Keratinocyte (primary cell): ENCODE data around the gene RRAS. TPM values are rescaled to one million over a fixed set of nuclear protein-coding genes. Genes with fewer than 3 reads are reported as not detected.

Experiments
- DNase-seq: peaks from one replicate; pipeline ENCODE4 v3.0.0-alpha.2; 2011; ENCODE audit warnings: low read depth, missing footprints, low spot score
- FAIRE-seq: peaks from 2 replicates; lab custom pipeline; 2011; peaks lifted over from hg19 to GRCh38; lab: Jason Lieb, UNC
- H2AFZ ChIP-seq: 2 replicates; pipeline ENCODE4 v1.6.0; 2012; ENCODE audit warnings: low read length, control low read depth, inconsistent platforms; ENCODE audit not compliant: control insufficient read depth
- H3K27ac ChIP-seq: 2 replicates; pipeline ENCODE4 v1.5.1; 2011; ENCODE audit warnings: low read length; ENCODE audit not compliant: control insufficient read depth, insufficient read depth
- H3K27me3 ChIP-seq: 3 replicates; pipeline ENCODE4 v1.6.0; 2011; ENCODE audit warnings: low read length; ENCODE audit not compliant: control insufficient read depth, insufficient read depth; ENCODE audit errors: extremely low read depth
- H3K36me3 ChIP-seq, 2 experiments: 2 replicates in 1 of 2; 3 replicates in 1 of 2; pipeline ENCODE4 v1.5.1; 2011; ENCODE audit warnings: low read length in 2 of 2, mild to moderate bottlenecking in 1 of 2; ENCODE audit not compliant: control insufficient read depth in 2 of 2, insufficient read depth in 2 of 2; ENCODE audit errors: extremely low read depth in 1 of 2
- H3K4me1 ChIP-seq: 3 replicates; pipeline ENCODE4 v1.5.1; 2011; ENCODE audit warnings: low read length; ENCODE audit not compliant: control insufficient read depth, insufficient read depth; ENCODE audit errors: extremely low read depth
- H3K4me2 ChIP-seq: 3 replicates; pipeline ENCODE4 v1.6.0; 2011; ENCODE audit warnings: low read depth, low read length; ENCODE audit not compliant: control insufficient read depth, insufficient read depth; ENCODE audit errors: extremely low read depth
- H3K4me3 ChIP-seq, 3 experiments: fragments of 200-600 bp in 1 of 3; sonication (generic) in 1 of 3; 2 replicates in 2 of 3; 3 replicates in 1 of 3; pipeline ENCODE4 v1.5.1; 2011 to 2016; ENCODE audit warnings: low read length in 3 of 3, mild to moderate bottlenecking in 3 of 3, control low read depth in 2 of 3, inconsistent platforms in 1 of 3, low read depth in 1 of 3, mixed read lengths in 1 of 3, mixed run types in 1 of 3, moderate library complexity in 1 of 3; ENCODE audit not compliant: control insufficient read depth in 2 of 3, insufficient read depth in 2 of 3; ENCODE audit errors: extremely low read depth in 1 of 3
- H3K79me2 ChIP-seq: 2 replicates; pipeline ENCODE4 v1.6.0; 2012; ENCODE audit warnings: low read length; ENCODE audit not compliant: control insufficient read depth, insufficient read depth
- H3K9ac ChIP-seq: 3 replicates; pipeline ENCODE4 v1.6.0; 2011; ENCODE audit warnings: low read length; ENCODE audit not compliant: control insufficient read depth, insufficient read depth; ENCODE audit errors: extremely low read depth
- H3K9me1 ChIP-seq: 3 replicates; pipeline ENCODE4 v1.6.0; 2011; ENCODE audit warnings: low read length; ENCODE audit not compliant: control insufficient read depth, insufficient read depth; ENCODE audit errors: extremely low read depth
- H3K9me3 ChIP-seq: 2 replicates; pipeline ENCODE4 v1.5.1; 2012; ENCODE audit warnings: low read depth, low read length; ENCODE audit not compliant: control insufficient read depth
- H4K20me1 ChIP-seq: 3 replicates; pipeline ENCODE4 v1.6.0; 2011; ENCODE audit warnings: low read length; ENCODE audit not compliant: control insufficient read depth, insufficient read depth; ENCODE audit errors: extremely low read depth
- CTCF ChIP-seq, 3 experiments: IDR thresholded peaks in 1 of 3; conservative IDR thresholded peaks in 1 of 3; optimal IDR thresholded peaks in 1 of 3; 2 replicates in 2 of 3; 3 replicates in 1 of 3; pipeline versions ENCODE3 to v1.5.1; 2011; ENCODE audit warnings: low read length in 3 of 3, mild to moderate bottlenecking in 3 of 3, moderate library complexity in 2 of 3, control low read depth in 1 of 3, inconsistent platforms in 1 of 3; ENCODE audit not compliant: insufficient read depth in 2 of 3; ENCODE audit errors: extremely low read depth in 1 of 3
- EZH2 ChIP-seq: IDR thresholded peaks from one replicate; pipeline ENCODE4 v1.6.1; 2012; ENCODE audit warnings: inconsistent platforms, mild to moderate bottlenecking, low read length, moderate library complexity
- dilution Hi-C: fragments of 300-500 bp; cut with MboI; formaldehyde crosslinking; loops from one replicate; pipeline ENCODE4 v1.7.0; 2020; ENCODE audit warnings: low sequenced_read_pairs; ENCODE audit not compliant: extremely low pct_ligation_motif_present
- polyA plus RNA-seq, 5 experiments: library from polyadenylated mRNA; depleted of rRNA in 3 of 5; stranded (reverse) in 3 of 5; stranded (forward) in 1 of 5; unstranded in 1 of 5; fragments of >200 nt; gene quantifications; 1 replicate in 1 of 5; 2 replicates in 3 of 5; 3 replicates in 1 of 5; pipeline versions ENCODE4 v1.2.1 to v1.2.3, GENCODE V29; 2011 to 2012; ENCODE audit warnings: missing spikeins in 2 of 5, low read depth in 1 of 5, low replicate concordance in 1 of 5

RRAS gene
- polyA plus RNA-seq, 1 donor (not counting 4 experiments of a cell fraction or from before 2014, with no cell fraction given): 98.1 TPM

GRCh38 chr19:49652551-49653465 lies 12.9 kb upstream of the RRAS start:
- H3K4me2 ChIP-seq: no peak overlapping the region
- dilution Hi-C loops: no loop called here

GRCh38 chr19:49651820-49652550 lies 12.0 kb upstream of the RRAS start:
- no peak overlapping the region for H3K27ac ChIP-seq
- no peaks in the 10 kb centered on the region for H3K9me1 ChIP-seq
- no peaks in the 10 kb centered on the region for H3K9me3 ChIP-seq
- H3K27me3 ChIP-seq: no peaks in the 10 kb centered on the region
- no peak overlapping the region for H3K4me3 ChIP-seq
- peaks cover 9% of the 10 kb centered on the region for H4K20me1 ChIP-seq
- H3K9ac ChIP-seq: no peak overlapping the region
- H2AFZ ChIP-seq: no peak overlapping the region
- FAIRE-seq (no peak), DNase-seq (no peak)
- H3K79me2 ChIP-seq: peaks cover 42% of the 10 kb centered on the region
- H3K4me2 ChIP-seq: no peak overlapping the region
- H3K36me3 ChIP-seq: peaks cover 43 to 44% of the 10 kb centered on the region in 2 experiments
- dilution Hi-C loops: no loop called here
- H3K4me1 ChIP-seq: no peaks in the 10 kb centered on the region
- no peak for TF ChIP-seq CTCF (optimal IDR thresholded peaks at IDR 0.05 in 1 of 3, IDR thresholded peaks at IDR 0.05 in 1 of 3, conservative IDR thresholded peaks at IDR 0.05 in 1 of 3; ENCODE audit: extremely low read depth in 1 of 3, insufficient read depth in 2 of 3, low read length in 3 of 3)

More at GRCh38 chr19:49652551-49653465, 12.9 kb upstream of the RRAS start:
- Histone ChIP-seq H3K4me1 (no peaks in the 10 kb centered on the region), H3K27ac (no peak overlapping the region), H3K79me2 (peaks cover 35% of the 10 kb centered on the region), H3K9ac (no peak overlapping the region), H3K36me3 (peaks cover 42 to 44% of the 10 kb centered on the region in 2 experiments), H3K9me1 (no peaks in the 10 kb centered on the region), H3K9me3 (no peaks in the 10 kb centered on the region), H3K4me3 (no peak overlapping the region), H2AFZ (no peak overlapping the region), H4K20me1 (peaks cover 9% of the 10 kb centered on the region), H3K27me3 (no peaks in the 10 kb centered on the region)
- TF ChIP-seq EZH2: no peak
- TF ChIP-seq CTCF (optimal IDR thresholded peaks at IDR 0.05 in 1 of 3, IDR thresholded peaks at IDR 0.05 in 1 of 3, conservative IDR thresholded peaks at IDR 0.05 in 1 of 3; ENCODE audit: extremely low read depth in 1 of 3, insufficient read depth in 2 of 3, low read length in 3 of 3): no peak
- FAIRE-seq: no peak
- no peak for DNase-seq
